Esophagus (tissue), 2 donors: ENCODE measurements around the gene MYOZ3. TPM values are rescaled to one million over a fixed set of nuclear protein-coding genes. Genes with fewer than 3 reads are reported as not detected.

Experiments
- polyA plus RNA-seq, 2 donors: library from polyadenylated mRNA; stranded (reverse); fragments of 200-250 nt; gene quantifications; one replicate each; pipeline ENCODE4 v1.2.3, GENCODE V29; 2013
- donor health status: healthy with polysubstance abuse.
- donor health status: Bipolar disorder and iron deficiency.

Gene MYOZ3
- polyA plus RNA-seq, 2 donors, result 0.05 to 0.24 TPM

Other genes starting within 250 kb of the MYOZ3 start
- 100 to 1,000 TPM; 111 to 256 TPM for gene CD74, start 248.3 kb upstream of the MYOZ3 start, polyA plus RNA-seq
- gene RPS14, start 211.5 kb upstream of the MYOZ3 start, polyA plus RNA-seq, result 1,000 to 10,000 TPM; 2,283 to 4,187 TPM
- 10 to 100 TPM; 29.9 to 37.3 TPM for gene NDST1, start 153.1 kb upstream of the MYOZ3 start, polyA plus RNA-seq
- 1 to 10 TPM; 4.3 to 5.0 TPM for gene SYNPO, start 20.6 kb upstream of the MYOZ3 start, polyA plus RNA-seq
- gene RBM22, start 39.8 kb downstream of the MYOZ3 start, polyA plus RNA-seq, result 10 to 100 TPM; 16.2 to 18.4 TPM
- 10 to 100 TPM; 15.5 to 15.7 TPM for gene DCTN4, start 97.8 kb downstream of the MYOZ3 start, polyA plus RNA-seq
- 1 to 10 TPM; 4.5 to 9.6 TPM for gene SMIM3, start 117.5 kb downstream of the MYOZ3 start, polyA plus RNA-seq
- under 1 TPM in 1 of 2 donors, not detected in 1; 0.05 TPM for gene IRGM, start 185.3 kb downstream of the MYOZ3 start, polyA plus RNA-seq
- gene ZNF300, start 243.7 kb downstream of the MYOZ3 start, polyA plus RNA-seq, result 10 to 100 TPM in 1 of 2 donors, 1 to 10 TPM in 1; 4.0 to 12.6 TPM